Osteoblast (primary cell): ENCODE measurements around the gene HMGCS1. TPM values are rescaled to one million over a fixed set of nuclear protein-coding genes. Genes with fewer than 3 reads are reported as not detected.

Source experiments
- DNase-seq: peaks from one replicate; pipeline ENCODE4 v3.0.0; 2011; ENCODE audit warnings: low spot score, mixed read lengths; ENCODE audit not compliant: insufficient read length; ENCODE audit errors: missing footprints
- H2AFZ ChIP-seq: 2 replicates; pipeline ENCODE4 v1.6.0; 2011; ENCODE audit warnings: mild to moderate bottlenecking, low read length
- H3K27ac ChIP-seq: 2 replicates; pipeline ENCODE4 v1.5.1; 2011; ENCODE audit warnings: mild to moderate bottlenecking, low read depth, low read length, moderate library complexity
- H3K27me3 ChIP-seq: 2 replicates; pipeline ENCODE4 v1.6.0; 2012; ENCODE audit warnings: mild to moderate bottlenecking, control low read depth, inconsistent platforms, low read length, moderate library complexity; ENCODE audit not compliant: insufficient read depth
- H3K36me3 ChIP-seq: 2 replicates; pipeline ENCODE4 v1.5.1; 2011; ENCODE audit warnings: mild to moderate bottlenecking, low read length, control low read depth, moderate library complexity; ENCODE audit not compliant: insufficient read depth
- H3K4me1 ChIP-seq: 2 replicates; pipeline ENCODE4 v1.5.1; 2011; ENCODE audit warnings: mild to moderate bottlenecking, low read length, control low read depth, moderate library complexity; ENCODE audit not compliant: insufficient read depth
- H3K4me2 ChIP-seq: 2 replicates; pipeline ENCODE4 v1.6.0; 2011; ENCODE audit warnings: mild to moderate bottlenecking, low read length; ENCODE audit not compliant: insufficient read depth
- H3K4me3 ChIP-seq: fragments of 200-600 bp; sonication (generic); 3 replicates; pipeline ENCODE4 v1.5.1; 2012; ENCODE audit warnings: mild to moderate bottlenecking, low read length, inconsistent platforms; ENCODE audit not compliant: insufficient read depth
- H3K79me2 ChIP-seq: 2 replicates; pipeline ENCODE4 v1.6.0; 2012; ENCODE audit warnings: mild to moderate bottlenecking, low read length, control low read depth, inconsistent platforms; ENCODE audit not compliant: insufficient read depth
- H3K9me3 ChIP-seq: 2 replicates; pipeline ENCODE4 v1.5.1; 2011; ENCODE audit warnings: low read depth, low read length, control low read depth
- H4K20me1 ChIP-seq: 2 replicates; pipeline ENCODE4 v1.6.0; 2012; ENCODE audit warnings: mild to moderate bottlenecking, low read length, control low read depth; ENCODE audit not compliant: insufficient read depth
- total RNA-seq: library from RNA; depleted of rRNA; stranded (reverse); fragments of >200 nt; gene quantifications from 2 replicates; pipeline ENCODE4 v1.2.3, GENCODE V29; 2012
- TF ChIP-seq, protein P1 (sequence below): IDR thresholded peaks from 2 replicates; pipeline ENCODE4 v1.5.1; 2011; ENCODE audit warnings: mild to moderate bottlenecking, low read depth, low read length, moderate library complexity; ENCODE audit errors: extremely low read depth

HMGCS1 gene
- total RNA-seq, 1 donor = 222 TPM

- H4K20me1 ChIP-seq = no peaks in the 10 kb centered on the region
- no peak overlapping the region for H3K4me2 ChIP-seq
- H3K36me3 ChIP-seq = no peaks in the 10 kb centered on the region
- no peak overlapping the region for H3K4me3 ChIP-seq
- H3K9me3 ChIP-seq = no peaks in the 10 kb centered on the region
- DNase-seq = no peak
- H3K4me1 ChIP-seq = no peaks in the 10 kb centered on the region
- no peaks in the 10 kb centered on the region for H3K27me3 ChIP-seq
- TF ChIP-seq, protein P1, sequence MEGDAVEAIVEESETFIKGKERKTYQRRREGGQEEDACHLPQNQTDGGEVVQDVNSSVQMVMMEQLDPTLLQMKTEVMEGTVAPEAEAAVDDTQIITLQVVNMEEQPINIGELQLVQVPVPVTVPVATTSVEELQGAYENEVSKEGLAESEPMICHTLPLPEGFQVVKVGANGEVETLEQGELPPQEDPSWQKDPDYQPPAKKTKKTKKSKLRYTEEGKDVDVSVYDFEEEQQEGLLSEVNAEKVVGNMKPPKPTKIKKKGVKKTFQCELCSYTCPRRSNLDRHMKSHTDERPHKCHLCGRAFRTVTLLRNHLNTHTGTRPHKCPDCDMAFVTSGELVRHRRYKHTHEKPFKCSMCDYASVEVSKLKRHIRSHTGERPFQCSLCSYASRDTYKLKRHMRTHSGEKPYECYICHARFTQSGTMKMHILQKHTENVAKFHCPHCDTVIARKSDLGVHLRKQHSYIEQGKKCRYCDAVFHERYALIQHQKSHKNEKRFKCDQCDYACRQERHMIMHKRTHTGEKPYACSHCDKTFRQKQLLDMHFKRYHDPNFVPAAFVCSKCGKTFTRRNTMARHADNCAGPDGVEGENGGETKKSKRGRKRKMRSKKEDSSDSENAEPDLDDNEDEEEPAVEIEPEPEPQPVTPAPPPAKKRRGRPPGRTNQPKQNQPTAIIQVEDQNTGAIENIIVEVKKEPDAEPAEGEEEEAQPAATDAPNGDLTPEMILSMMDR = no peak
- no peaks in the 10 kb centered on the region for H3K79me2 ChIP-seq
- no peak overlapping the region for H2AFZ ChIP-seq
- H3K27ac ChIP-seq = no peak overlapping the region
Measured at GRCh38 chr5:43245724-43246385, 67.4 kb downstream of the HMGCS1 start.

DNA sequence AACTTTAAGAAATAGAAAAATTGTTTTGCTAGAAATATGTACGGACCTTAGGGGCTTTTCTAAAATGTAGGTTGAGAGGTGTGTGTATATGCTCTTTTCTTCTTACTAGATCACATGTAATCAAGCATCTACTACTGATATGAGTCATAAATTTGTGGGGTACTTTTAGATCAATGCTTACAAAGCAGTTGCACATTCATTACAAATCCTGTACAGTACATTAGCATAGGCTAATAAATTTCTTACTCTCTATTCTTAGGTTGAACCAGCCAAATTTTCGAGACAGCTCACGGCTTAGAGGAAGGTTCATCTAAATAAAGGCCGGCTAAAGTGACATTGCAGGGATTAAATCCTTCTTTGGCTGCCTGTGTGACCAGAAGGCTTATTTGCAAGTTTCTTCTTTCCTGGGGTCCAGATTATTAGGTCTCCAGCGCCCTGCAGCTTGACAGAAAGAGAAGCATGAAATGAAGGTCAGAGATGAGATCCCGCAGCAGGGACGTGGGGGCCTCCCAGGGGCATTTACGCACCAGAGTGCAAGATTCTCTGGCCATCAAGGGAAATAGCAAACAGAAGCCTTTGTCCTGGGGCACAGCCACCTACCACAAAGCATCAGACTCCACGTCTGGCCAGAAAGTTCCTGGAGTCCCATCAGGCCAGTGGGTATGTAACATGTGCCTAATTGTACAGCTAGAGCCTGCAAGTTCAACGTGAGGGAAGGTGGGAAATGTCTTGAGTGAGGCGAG is 68.2 kb downstream of the HMGCS1 start:
- DNase-seq = no peak
- TF ChIP-seq, protein P1 = no peak
- Histone ChIP-seq H4K20me1 (no peaks in the 10 kb centered on the region), H3K79me2 (no peaks in the 10 kb centered on the region), H2AFZ (no peak overlapping the region), H3K9me3 (no peaks in the 10 kb centered on the region), H3K4me2 (no peak overlapping the region), H3K27me3 (no peaks in the 10 kb centered on the region), H3K36me3 (no peaks in the 10 kb centered on the region), H3K4me1 (no peaks in the 10 kb centered on the region), H3K27ac (no peak overlapping the region), H3K4me3 (no peak overlapping the region)

- no peak overlapping the region for H3K4me3 ChIP-seq
- no peaks in the 10 kb centered on the region for H3K79me2 ChIP-seq
- no peak overlapping the region for H2AFZ ChIP-seq
- H4K20me1 ChIP-seq = no peaks in the 10 kb centered on the region
- H3K27ac ChIP-seq = no peak overlapping the region
- DNase-seq = no peak
- H3K4me2 ChIP-seq = no peak overlapping the region
- no peaks in the 10 kb centered on the region for H3K9me3 ChIP-seq
- no peaks in the 10 kb centered on the region for H3K36me3 ChIP-seq
- TF ChIP-seq, protein P1 = no peak
- H3K27me3 ChIP-seq = no peaks in the 10 kb centered on the region
- no peaks in the 10 kb centered on the region for H3K4me1 ChIP-seq
Measured at GRCh38 chr5:43243270-43243669, 69.9 kb downstream of the HMGCS1 start.

GRCh38 chr5:43242196-43242595 is 71.0 kb downstream of the HMGCS1 start:
- TF ChIP-seq, protein P1 = no peak

More at GRCh38 chr5:43242196-43242595, 71.0 kb downstream of the HMGCS1 start:
- no peaks in the 10 kb centered on the region for H3K36me3 ChIP-seq
- H4K20me1 ChIP-seq = no peaks in the 10 kb centered on the region
- no peaks in the 10 kb centered on the region for H3K79me2 ChIP-seq
- no peak overlapping the region for H3K4me3 ChIP-seq
- no peak overlapping the region for H3K27ac ChIP-seq
- H3K4me2 ChIP-seq = no peak overlapping the region
- H3K27me3 ChIP-seq = no peaks in the 10 kb centered on the region
- H3K9me3 ChIP-seq = no peaks in the 10 kb centered on the region
- no peak for DNase-seq
- H2AFZ ChIP-seq = no peak overlapping the region
- H3K4me1 ChIP-seq = no peaks in the 10 kb centered on the region

Other genes with a start within 250 kb of the HMGCS1 start
- gene ZNF131, start 192.5 kb downstream of the HMGCS1 start, total RNA-seq = 31.1 and 39.8 TPM in 2 replicates
- gene NIM1K, start 121.2 kb downstream of the HMGCS1 start, total RNA-seq = 0.88 and 1.1 TPM in 2 replicates
- gene CCL28, start 99.0 kb upstream of the HMGCS1 start, total RNA-seq = 11.8 and 15.6 TPM in 2 replicates
- gene TMEM267, start 170.5 kb upstream of the HMGCS1 start, total RNA-seq = 17.4 and 18.6 TPM in 2 replicates
- gene C5orf34, start 201.7 kb upstream of the HMGCS1 start, total RNA-seq = 1.8 and 3.8 TPM in 2 replicates
- gene PAIP1, start 243.7 kb upstream of the HMGCS1 start, total RNA-seq = 122 and 127 TPM in 2 replicates